ENCODE data around the gene TMEM132A. TPM values are rescaled to one million over a fixed set of nuclear protein-coding genes. Genes with fewer than 3 reads are reported as not detected.

TMEM132A gene
- total and polyA plus RNA-seq, 8 donors, result 8.4 to 142 (median 27.2) TPM

GRCh38 chr11:60942970-60943565, 18.8 kb downstream of the TMEM132A start:
- Histone ChIP-seq H3K27me3 (no peaks in the 10 kb centered on the region), H3K4me3 (no peak overlapping the region), H3K36me3 (peaks cover 5 to 87% (median 79%) of the 10 kb centered on the region in 4 donors), H3K4me1 (peaks cover 19 to 47% (median 39%) of the 10 kb centered on the region in 4 donors), H3K9me3 (no peaks in the 10 kb centered on the region), H3K27ac (peak overlapping the region; percentile 30 to 72 (median 64))
- DNase-seq, result peak; percentile 80 to 86
- intact Hi-C loops (cut with DNase I; ENCODE audit: low total_unique reads), result no loop called here
- no peak for TF ChIP-seq EP300 (IDR thresholded peaks at IDR 0.05)
- TF ChIP-seq POLR2A (IDR thresholded peaks at IDR 0.05), result no peak
- TF ChIP-seq CTCF (IDR thresholded peaks at IDR 0.05), result no peak
- peak in 2 of 3 donors; percentile 7 to 55 for TF ChIP-seq POLR2AphosphoS5 (IDR thresholded peaks at IDR 0.05)
- WGBS, 5 donors, result 27 to 45% (median 29%) methylated on average over 9 of the region's 9 CpGs

- H3K4me1 ChIP-seq, result peaks cover 19 to 56% (median 32%) of the 10 kb centered on the region in 4 donors
- H3K36me3 ChIP-seq, result peaks cover 0 to 70% (median 63%) of the 10 kb centered on the region in 4 donors
- TF ChIP-seq CTCF (IDR thresholded peaks at IDR 0.05), result no peak
- TF ChIP-seq POLR2A (IDR thresholded peaks at IDR 0.05), result no peak
- TF ChIP-seq POLR2AphosphoS5 (IDR thresholded peaks at IDR 0.05), result no peak
- no peak for TF ChIP-seq EP300 (IDR thresholded peaks at IDR 0.05)
- DNase-seq, result no peak
- no peak overlapping the region for H3K4me3 ChIP-seq
- intact Hi-C loops (cut with DNase I; ENCODE audit: low total_unique reads), result no loop called here
- H3K9me3 ChIP-seq, result no peaks in the 10 kb centered on the region
- H3K27ac ChIP-seq, result no peak overlapping the region
- WGBS, 5 donors, result 85 to 91% (median 88%) methylated on average over 11 of the region's 11 CpGs
- no peaks in the 10 kb centered on the region for H3K27me3 ChIP-seq
Observed at GRCh38 chr11:60944490-60945294, 20.4 kb downstream of the TMEM132A start.

- H3K9me3 ChIP-seq, result no peaks in the 10 kb centered on the region
- peaks cover 0 to 64% (median 57%) of the 10 kb centered on the region in 4 donors for H3K36me3 ChIP-seq
- no peak for DNase-seq
- intact Hi-C loops (cut with DNase I; ENCODE audit: low total_unique reads), result no loop called here
- no peaks in the 10 kb centered on the region for H3K27me3 ChIP-seq
- no peak overlapping the region for H3K27ac ChIP-seq
- no peak overlapping the region for H3K4me3 ChIP-seq
- no peak for TF ChIP-seq CTCF (IDR thresholded peaks at IDR 0.05)
- TF ChIP-seq EP300 (IDR thresholded peaks at IDR 0.05), result no peak
- no peak for TF ChIP-seq POLR2A (IDR thresholded peaks at IDR 0.05)
- no peak for TF ChIP-seq POLR2AphosphoS5 (IDR thresholded peaks at IDR 0.05)
- H3K4me1 ChIP-seq, result peaks cover 16 to 56% (median 33%) of the 10 kb centered on the region in 4 donors
- WGBS, 5 donors, result 82 to 92% (median 91%) methylated on average over 5 of the region's 5 CpGs
Observed at GRCh38 chr11:60945295-60945667, 21.0 kb downstream of the TMEM132A start.

- TF ChIP-seq POLR2A (IDR thresholded peaks at IDR 0.05) (no peak), POLR2AphosphoS5 (IDR thresholded peaks at IDR 0.05) (no peak), CTCF (IDR thresholded peaks at IDR 0.05) (no peak), EP300 (IDR thresholded peaks at IDR 0.05) (no peak)
Observed at GRCh38 chr11:60946601-60947264, 22.5 kb downstream of the TMEM132A start.

More at GRCh38 chr11:60946601-60947264, 22.5 kb downstream of the TMEM132A start:
- intact Hi-C loops (cut with DNase I; ENCODE audit: low total_unique reads), result no loop called here
- Histone ChIP-seq H3K27me3 (no peaks in the 10 kb centered on the region), H3K4me1 (peaks cover 24 to 66% (median 44%) of the 10 kb centered on the region in 4 donors), H3K36me3 (peaks cover 0 to 51% (median 42%) of the 10 kb centered on the region in 4 donors), H3K27ac (no peak overlapping the region), H3K4me3 (no peak overlapping the region), H3K9me3 (no peaks in the 10 kb centered on the region)
- WGBS, 5 donors, result 79 to 89% (median 87%) methylated on average over 15 of the region's 15 CpGs
- no peak for DNase-seq

Data from stomach (tissue), 9 donors.